ENCODE results near the gene CCNB1IP1.
"Not testable (repeated sequence)": the region's sequence is repeated elsewhere in the genome, so short reads cannot be mapped to it uniquely, and the experiment has no call there.

Gene CCNB1IP1

DNA sequence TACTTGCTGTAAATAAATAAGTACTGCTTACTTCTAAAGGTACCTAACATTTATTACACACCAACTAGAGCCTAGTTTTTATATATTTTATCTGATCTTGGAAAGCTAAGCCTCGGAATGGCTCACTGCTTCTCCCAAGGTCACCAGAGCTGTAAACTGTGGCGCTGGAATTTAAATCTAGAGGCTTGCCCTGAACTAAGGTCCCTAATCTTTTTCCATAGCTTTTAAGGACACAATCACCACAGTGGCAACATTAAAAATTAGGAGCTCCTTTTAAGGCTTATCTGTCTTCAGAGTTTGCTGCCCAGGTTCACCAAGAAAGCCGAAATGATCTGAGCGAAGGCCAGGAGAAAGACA lies 670 bp downstream of the CCNB1IP1 start:
- DNase-seq (ENCODE audit: low read depth, low spot score): no peak

DNA sequence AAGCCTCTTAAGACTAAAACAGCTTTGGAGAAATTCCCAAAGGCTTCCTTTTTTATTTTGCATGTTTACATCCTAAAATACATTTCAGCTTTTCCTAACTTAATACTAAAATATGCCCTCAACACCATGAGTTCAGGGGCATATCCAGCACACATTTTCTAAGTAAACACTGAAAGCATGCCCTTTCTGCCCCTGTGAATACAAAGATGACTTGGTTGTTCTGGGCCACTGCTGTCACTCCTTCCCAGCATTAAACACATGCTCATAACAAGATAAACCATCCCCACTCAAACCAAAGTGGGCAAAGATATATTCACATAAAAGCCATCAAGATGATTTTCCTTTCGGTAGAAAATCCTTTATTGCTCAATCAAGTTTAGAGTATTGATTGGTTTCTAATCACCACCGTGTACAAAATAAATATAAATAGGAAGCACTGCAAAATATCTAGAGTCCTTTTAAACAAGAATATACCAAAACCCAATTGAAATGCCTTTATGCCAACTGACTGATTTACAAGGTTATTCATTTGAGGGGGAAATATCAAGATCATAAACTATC lies 1.9 kb downstream of the CCNB1IP1 start:
- no peak for DNase-seq (ENCODE audit: low read depth, low spot score)

DNA sequence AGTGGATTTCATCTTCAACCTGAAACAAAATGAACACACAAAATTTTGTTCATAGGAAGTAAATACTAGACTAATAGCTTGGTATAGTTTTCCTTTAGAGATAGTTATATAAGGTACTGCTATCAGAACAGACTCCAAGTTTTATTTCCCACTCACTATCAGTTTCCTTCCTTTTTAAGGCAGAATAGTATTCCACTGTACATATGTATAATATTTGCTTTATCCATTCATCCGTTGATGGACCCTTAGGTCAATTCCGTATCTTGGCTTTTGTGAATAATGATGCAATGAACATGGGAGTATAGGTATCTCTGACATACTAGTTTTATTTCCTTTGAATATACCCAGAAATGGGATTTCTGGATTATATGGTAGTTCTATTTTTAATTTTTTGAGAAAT lies 3.7 kb downstream of the CCNB1IP1 start:
- DNase-seq (ENCODE audit: low read depth, low spot score): no peak

DNA sequence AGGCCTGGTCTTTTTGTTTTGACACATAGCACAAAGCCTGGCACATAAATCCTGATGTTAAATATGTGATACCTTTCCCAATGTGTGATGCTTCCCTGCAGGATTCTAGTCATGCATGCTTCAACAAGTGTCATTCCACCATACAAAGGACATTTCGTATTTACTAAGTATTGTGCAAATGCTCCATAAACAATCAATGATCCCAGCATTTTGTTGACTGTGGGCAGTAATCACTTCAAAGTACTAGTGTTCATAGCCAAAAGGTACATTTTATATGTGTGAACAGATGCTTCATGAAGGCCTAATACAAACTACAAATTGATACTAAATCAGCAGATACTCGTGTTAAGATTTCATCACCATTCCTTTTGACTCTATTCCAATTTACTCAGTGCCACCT lies 4.4 kb downstream of the CCNB1IP1 start:
- DNase-seq (ENCODE audit: low read depth, low spot score): no peak

DNA sequence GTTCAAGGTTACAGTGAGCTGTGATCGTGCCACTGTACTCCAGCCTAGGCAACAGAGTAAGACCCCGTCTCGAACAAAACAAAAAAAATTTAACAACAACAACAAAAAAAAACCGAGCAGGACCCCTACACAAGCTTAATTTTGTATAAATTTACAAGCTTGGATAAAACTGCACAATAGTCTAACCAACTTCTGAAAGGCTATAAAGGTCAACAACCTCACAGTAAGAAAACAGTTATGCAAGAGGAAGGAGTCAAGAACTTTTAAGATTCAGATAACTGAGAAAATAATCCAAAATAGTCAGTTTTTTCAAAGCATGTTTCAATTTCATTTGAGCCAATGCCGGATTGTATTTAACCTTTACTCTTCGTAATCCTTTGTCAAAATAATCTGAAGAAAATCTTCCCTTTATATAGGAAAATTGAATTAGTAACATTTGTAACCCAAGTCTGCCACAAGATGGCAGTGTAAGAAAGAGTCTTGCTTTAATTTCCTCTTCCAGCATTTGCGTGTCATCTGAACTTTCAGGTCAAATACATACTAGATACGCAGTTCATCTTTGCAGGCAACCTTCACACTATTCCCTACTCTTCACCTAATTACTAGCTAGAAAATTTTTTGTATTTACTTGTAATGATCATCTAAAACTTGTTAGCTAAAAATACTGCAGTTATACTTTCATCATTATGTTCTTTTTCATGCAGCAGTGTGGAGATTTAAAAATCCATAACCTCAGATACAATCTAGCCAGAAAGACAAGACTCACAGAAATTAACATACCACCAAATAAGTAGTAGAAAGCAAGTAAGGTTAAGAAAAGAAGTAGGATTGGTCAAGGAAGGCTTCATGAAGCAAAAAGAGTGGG lies 5.8 kb downstream of the CCNB1IP1 start:
- peak; percentile 5 for DNase-seq (ENCODE audit: low read depth, low spot score)

DNA sequence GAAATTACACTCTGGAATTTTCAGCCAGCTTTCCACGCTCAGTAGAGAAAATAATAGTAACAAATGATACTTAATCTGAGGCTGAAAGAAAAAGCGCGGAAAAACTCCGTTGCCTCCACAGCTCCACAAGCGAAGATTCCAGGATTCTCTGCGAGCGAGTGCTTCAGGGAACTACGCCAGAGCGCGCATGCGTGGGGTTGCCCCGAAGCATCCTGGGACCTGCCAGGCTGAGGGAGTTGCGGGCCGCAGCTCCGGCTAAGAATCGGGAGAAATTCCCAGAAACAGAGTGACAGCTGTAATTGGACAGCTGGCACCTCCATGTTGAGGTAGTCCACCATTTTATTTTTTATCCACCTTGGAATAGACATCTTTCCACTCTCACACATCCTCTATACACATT lies 15.4 kb downstream of the CCNB1IP1 start:
- DNase-seq (ENCODE audit: low read depth, low spot score): no peak

DNA sequence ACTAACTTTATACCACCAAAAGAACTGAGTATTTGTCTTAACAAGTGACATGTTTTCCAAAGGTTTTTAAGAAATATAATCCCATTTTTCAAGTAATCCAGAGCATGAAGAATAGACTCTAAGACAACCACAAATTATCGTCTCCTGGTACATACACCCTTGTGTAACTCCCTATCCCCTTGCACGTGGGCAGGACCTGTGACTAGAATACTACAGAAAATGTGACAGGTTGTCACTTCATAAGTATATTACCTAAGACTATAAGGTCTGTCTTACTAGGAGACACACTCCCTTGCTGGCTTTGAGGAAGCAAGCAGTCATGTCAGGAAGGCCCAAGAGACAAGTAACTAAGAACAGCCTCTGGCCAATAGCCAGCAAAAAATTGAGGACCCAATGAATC lies 19.1 kb downstream of the CCNB1IP1 start:
- no peak for DNase-seq (ENCODE audit: low read depth, low spot score)

DNA sequence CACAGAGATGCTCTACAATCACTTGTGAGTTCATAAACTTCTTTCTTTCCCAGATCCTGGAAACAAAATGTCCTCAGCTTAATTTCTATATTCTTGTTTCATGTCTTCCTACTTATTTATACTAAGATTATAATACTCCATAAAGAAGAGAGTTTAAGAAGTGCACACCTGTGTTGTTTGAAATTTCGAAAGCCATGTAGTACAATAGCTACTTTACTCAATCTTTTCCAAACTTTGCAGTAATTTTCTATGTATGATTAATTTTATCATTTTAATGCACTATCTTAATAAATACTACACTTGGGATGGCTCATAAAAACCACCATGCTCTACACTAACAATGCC lies 27.0 kb downstream of the CCNB1IP1 start:
- DNase-seq (ENCODE audit: low read depth, low spot score): no peak

DNA sequence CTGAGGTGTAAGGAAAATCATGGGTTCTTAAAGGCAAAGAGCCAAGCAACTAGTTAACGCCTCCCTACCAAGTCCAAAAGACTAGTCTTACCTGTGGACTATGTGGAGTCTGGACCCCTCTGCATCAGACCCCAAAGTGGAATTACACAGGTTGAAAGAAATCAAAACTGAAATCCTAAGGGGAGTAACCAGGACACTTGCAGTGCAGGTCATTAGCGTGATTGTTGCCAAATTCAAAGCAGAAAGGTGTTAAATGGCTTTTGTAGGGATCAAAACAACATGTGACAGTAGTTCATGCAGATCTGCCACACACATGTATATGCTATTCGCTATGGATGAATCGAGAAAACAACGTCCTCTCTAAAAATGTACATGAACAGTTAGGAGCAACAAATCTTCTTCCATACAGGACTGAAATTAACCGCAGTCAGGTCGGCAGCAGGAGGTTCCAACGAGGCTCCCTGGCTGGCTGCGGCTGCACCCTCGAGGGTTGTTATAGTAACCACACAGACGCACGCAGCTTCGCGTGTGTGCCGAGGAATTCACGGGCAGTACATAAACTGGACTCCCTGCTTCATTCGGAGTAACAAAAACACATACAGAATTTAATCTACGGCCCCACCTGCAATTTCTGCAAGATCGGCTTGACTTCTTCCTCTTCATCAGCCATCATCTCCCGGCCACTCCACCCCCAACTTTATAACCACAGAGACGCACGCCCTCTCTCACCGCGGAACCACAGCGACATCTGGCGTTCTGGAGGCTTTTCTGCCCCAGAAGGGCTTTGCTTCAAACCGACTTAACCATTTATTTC lies 27.6 kb downstream of the CCNB1IP1 start, which contains the start of gene TTC5:
TTC5 (minus strand) TSS at position 687 of the 814 bp plus-strand sequence; CDS start at position 673, 14 bp downstream.
- peak; percentile 48 for DNase-seq (ENCODE audit: low read depth, low spot score)

DNA sequence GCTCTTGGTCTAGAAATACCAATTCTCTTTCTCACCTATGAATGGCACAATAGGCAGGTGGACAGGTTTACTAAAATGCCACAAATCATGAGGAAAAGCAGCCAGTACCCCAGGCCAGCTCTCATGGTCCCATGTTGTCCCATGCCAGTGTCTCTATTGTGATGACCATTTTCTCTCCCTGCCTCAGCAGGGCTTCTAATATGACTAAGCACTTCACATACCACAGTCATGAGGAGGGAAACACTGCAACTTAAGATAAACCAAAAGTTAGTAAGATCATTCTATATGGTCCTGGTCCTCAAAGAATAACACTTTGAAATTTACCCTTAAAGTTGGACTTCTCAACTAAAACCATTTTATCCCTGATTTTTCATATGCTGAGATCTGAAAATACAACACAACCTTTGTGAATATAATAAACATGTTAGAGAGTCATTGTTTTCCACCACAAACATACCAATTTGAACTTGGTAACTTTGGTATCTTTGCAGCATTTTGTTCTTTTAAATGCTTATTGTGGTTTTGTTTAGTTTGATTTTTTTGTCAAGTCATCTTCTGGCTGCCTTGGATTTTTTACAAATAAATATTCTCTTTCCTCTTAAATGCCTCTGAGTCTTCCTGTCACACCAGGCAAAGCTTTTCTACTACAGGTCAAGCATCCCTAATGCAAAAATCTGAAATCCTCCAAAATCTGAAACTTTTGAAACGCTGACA lies 30.9 kb downstream of the CCNB1IP1 start:
- no peak for DNase-seq (ENCODE audit: low read depth, low spot score)

DNA sequence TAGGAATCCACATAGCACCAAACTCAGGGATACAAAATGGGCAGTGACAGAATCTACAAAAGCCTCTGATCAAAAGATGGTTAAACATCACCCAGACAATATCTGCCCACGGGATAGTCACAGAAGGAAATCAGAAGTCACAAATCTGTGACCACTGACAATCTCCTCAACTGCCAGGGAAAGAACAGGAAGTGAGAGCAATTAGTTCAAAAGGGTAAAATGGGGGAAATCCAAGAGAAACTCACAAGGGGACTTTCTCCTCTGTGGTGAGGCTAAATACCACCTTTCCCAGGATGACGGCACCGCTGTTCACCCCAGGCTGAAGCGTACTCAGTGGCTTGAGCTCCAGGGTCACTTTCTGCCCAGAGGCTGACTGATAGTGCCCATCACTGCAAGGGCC lies 38.0 kb downstream of the CCNB1IP1 start:
- DNase-seq (ENCODE audit: low read depth, low spot score): no peak

DNA sequence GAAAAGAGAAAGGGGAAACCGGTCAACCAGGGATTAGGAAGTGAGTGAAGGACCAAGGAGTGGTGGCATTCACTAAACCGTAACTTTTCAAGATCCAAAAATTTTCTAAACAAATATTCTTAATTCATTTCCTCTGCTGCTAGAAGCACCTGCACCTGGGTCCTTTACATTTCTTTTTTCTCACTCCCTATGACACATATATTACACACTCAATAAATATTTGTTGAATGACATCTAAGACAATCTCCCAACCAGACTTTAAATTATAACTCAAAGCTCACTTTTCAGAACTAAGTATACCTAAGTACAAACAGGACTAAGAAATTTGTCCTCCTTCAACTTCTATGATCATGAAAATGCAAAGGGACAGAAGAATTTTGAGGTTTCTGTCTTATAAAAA lies 38.4 kb downstream of the CCNB1IP1 start:
- no peak for DNase-seq (ENCODE audit: low read depth, low spot score)

DNA sequence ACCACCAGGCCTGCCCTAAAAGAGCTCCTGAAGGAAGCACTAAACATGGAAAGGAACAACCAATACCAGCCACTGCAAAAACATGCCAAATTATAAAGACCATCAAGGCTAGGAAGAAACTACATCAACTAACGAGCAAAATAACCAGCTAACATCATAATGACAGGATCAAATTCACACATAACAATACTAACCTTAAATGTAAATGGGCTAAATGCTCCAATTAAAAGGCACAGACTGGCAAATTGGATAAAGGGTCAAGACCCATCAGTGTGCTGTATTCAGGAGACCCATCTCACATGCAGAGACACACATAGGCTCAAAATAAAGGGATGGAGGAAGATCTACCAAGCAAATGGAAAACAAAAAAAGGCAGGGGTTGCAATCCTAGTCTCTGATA lies 51.1 kb downstream of the CCNB1IP1 start:
- not testable (repeated sequence) for DNase-seq (ENCODE audit: low read depth, low spot score)

DNA sequence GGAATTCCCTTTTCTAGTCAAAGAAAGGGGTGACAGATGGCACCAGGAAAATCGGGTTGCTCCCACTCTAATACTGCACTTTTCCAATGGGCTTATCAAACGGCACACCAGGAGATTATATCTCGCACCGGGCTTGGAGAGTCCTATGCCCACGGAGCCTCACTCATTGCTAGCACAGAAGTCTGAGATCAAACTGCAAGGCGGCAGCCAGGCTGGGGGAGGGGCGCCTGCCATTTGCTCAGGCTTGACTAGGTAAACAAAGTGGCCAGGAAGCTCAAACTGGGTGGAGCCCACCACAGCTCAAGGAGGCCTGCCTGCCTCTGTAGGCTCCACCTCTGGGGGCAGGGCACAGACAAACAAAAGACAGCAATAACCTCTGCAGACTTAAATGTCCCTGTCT lies 52.8 kb downstream of the CCNB1IP1 start:
- DNase-seq (ENCODE audit: low read depth, low spot score): not testable (repeated sequence)

DNA sequence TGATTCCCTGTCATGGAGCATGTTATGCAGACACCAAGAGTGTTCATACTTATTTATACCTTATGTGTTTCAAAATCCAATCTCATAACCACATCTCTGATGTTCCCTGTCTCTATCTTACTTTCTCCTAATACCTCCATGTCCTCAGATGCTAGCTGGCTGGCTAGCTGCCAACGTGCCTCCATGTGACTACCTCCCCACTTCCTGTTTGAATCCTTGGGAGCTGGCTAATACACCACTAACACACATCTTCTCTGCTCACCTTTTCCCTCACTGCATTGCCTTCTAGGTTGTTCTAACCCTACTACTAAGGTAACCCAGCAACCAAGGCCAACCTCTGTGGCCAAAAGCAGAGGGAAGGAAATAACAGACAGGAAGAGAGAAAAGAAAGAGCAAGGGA lies 54.7 kb downstream of the CCNB1IP1 start:
- no peak for DNase-seq (ENCODE audit: low read depth, low spot score)

DNA sequence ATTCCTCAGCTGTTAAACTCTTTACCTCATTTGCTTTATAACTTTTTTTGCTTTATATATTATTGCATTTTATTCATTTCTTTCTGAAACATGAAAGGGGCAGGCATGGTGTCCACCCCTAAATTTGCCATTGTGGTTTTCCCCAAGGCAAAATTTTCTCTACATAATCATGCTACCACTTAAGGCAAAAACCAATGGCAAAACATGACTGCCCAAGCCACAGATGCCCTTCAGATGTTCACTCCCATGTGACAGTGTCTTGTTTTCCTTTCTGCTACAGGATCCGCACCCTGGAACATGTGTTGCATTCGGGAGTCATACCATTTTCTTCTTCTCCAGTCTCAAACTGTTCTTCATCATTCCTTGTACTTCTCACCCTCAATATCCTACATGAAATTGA lies 55.7 kb downstream of the CCNB1IP1 start:
- no peak for DNase-seq (ENCODE audit: low read depth, low spot score)

DNA sequence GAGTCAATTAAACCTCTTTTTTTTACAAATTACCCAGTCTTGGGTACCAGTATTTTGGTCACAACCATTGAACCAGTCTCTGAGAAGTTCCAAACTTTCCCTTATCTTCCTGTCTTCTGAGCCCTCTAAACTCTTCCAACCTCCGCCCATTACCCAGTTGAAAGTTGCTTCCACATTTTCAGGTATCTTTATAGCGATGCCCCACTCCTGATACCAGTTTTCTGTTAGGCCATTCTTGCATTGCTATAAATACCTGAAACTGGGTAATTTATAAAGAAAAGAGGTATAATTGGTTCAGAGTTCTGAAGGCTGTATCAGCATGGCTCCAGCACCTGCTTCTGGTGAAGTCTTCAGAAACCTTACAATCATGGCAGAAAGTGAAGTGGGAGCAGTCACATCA lies 59.0 kb downstream of the CCNB1IP1 start:
- no peak for DNase-seq (ENCODE audit: low read depth, low spot score)

DNA sequence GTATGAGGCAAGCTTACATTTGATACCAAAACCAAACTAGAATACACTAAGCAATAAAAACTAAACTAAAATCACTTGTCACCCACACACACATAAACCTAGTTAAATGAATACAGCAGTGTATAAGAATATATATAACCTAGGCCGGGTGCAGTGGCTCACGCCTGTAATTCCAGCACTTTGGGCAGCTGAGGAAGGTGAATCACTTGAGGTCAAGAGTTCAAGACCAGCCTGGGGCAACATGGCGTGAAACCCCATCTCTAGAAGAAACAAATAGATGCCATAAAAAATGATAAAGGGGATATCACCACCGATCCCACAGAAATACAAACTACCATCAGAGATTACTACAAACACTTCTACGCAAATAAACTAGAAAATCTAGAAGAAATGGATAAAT lies 68.7 kb downstream of the CCNB1IP1 start:
- DNase-seq (ENCODE audit: low read depth, low spot score): not testable (repeated sequence)

DNA sequence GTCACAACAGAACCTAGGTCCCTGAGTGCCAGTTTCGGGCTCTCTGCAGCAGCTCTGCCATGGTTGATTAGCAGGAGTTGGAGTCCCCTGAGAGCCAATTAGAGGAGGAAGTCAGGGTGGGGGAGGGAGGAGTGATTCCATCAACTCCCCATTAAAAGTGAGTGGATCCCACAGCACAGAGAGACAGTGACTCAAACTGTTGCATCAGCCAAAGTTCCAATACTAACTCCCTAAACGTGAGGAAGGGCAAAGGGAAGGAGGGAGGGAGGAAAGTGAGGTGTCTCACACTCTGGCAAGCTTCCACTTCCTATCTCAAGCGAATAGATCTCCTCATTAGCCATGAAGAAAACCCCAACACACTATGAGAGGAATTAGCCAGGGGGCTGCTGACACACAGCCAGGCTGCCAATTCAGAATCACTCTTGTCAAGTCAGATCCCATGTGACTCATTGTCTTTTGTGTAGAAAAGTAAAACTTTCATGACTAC lies 70.4 kb downstream of the CCNB1IP1 start:
- peak; percentile 15 for DNase-seq (ENCODE audit: low read depth, low spot score)
